OCI-LY7 (cell line): ENCODE results near the gene NAB1. TPM values are rescaled to one million over a fixed set of nuclear protein-coding genes. Genes with fewer than 3 reads are reported as not detected.

Experiments
- BruUV-seq: library from RNA; stranded (reverse); fragments of 400-500 nt; replicated peaks from 2 replicates; lab custom pipeline; 2021; lab: Mats Ljungman, UMichigan
- CTCF ChIA-PET: fragments of 300-600 bp; sonication (Branson Sonifier 250); formaldehyde crosslinking; loops from one replicate; lab custom pipeline; 2022; ENCODE audit warnings: antibody characterized with exemption; ENCODE audit not compliant: unreplicated experiment; lab: Charles Lee
- POLR2A ChIA-PET: fragments of 300-600 bp; sonication (Branson Sonifier 250); formaldehyde crosslinking; loops from one replicate; lab custom pipeline; 2022; ENCODE audit warnings: antibody characterized with exemption; lab: Charles Lee
- DNase-seq: peaks from one replicate; pipeline ENCODE4 v3.0.0-alpha.2; 2015; ENCODE audit warnings: low spot score
- H2AFZ ChIP-seq: fragments of 200-600 bp; sonication (generic), shearing (Covaris generic); 2 replicates; pipeline ENCODE4 v1.6.1; 2014; ENCODE audit warnings: mild to moderate bottlenecking, antibody characterized with exemption, low read length, moderate library complexity
- H3K27ac ChIP-seq: fragments of 200-600 bp; sonication (generic); 2 replicates; pipeline ENCODE4 v1.5.1; 2014; ENCODE audit warnings: mixed run types, low read depth, mild to moderate bottlenecking, moderate library complexity, low read length, inconsistent platforms; ENCODE audit not compliant: poor library complexity, severe bottlenecking
- H3K36me3 ChIP-seq: fragments of 200-600 bp; sonication (generic); 2 replicates; pipeline ENCODE4 v1.6.1; 2014; ENCODE audit warnings: mild to moderate bottlenecking, antibody characterized with exemption, low read length, moderate library complexity, mixed read lengths; ENCODE audit not compliant: insufficient read depth
- H3K4me1 ChIP-seq: fragments of 200-600 bp; sonication (generic); 2 replicates; pipeline ENCODE4 v1.5.1; 2014; ENCODE audit warnings: mild to moderate bottlenecking, low read length; ENCODE audit not compliant: insufficient read depth, poor library complexity, severe bottlenecking
- H3K4me2 ChIP-seq: fragments of 200-600 bp; sonication (generic); 2 replicates; pipeline ENCODE4 v1.6.1; 2014; ENCODE audit warnings: mild to moderate bottlenecking, low read length
- H3K4me3 ChIP-seq: fragments of 200-600 bp; sonication (generic); 2 replicates; pipeline ENCODE4 v1.5.1; 2014; ENCODE audit warnings: mild to moderate bottlenecking, low read depth, low read length; ENCODE audit not compliant: poor library complexity, severe bottlenecking
- H3K79me2 ChIP-seq: fragments of 200-600 bp; sonication (generic); 2 replicates; pipeline ENCODE4 v1.6.1; 2016; ENCODE audit warnings: low read depth, mild to moderate bottlenecking, low read length, moderate library complexity, mixed read lengths; ENCODE audit not compliant: insufficient read depth
- H3K9me2 ChIP-seq: fragments of 200-600 bp; sonication (generic); 2 replicates; pipeline ENCODE4 v1.6.1; 2016; ENCODE audit warnings: mild to moderate bottlenecking, low read length, mixed read lengths; ENCODE audit not compliant: insufficient read depth
- H3K9me3 ChIP-seq: fragments of 200-600 bp; sonication (generic); 2 replicates; pipeline ENCODE4 v1.6.1; 2014; ENCODE audit warnings: mild to moderate bottlenecking, mixed run types, low read length, mixed read lengths
- H4K20me1 ChIP-seq: fragments of 200-600 bp; sonication (generic); 2 replicates; pipeline ENCODE4 v1.6.1; 2014; ENCODE audit warnings: mild to moderate bottlenecking, antibody characterized with exemption, low read length, moderate library complexity, mixed read lengths; ENCODE audit not compliant: insufficient read depth
- EZH2phosphoT487 ChIP-seq: fragments of 200-600 bp; sonication (generic); IDR thresholded peaks from 2 replicates; pipeline ENCODE4 v1.6.1; 2018; ENCODE audit warnings: low read depth, borderline replicate concordance, mild to moderate bottlenecking, mixed run types, antibody characterized with exemption, low read length, moderate library complexity, mixed read lengths
- intact Hi-C: fragments of 100-400 bp; cut with micrococcal nuclease; formaldehyde crosslinking; loops from one replicate; pipeline ENCODE4 v1.10.0; 2022; ENCODE audit not compliant: unreplicated experiment
- total RNA-seq, 2 experiments: library from RNA; depleted of rRNA in 1 of 2; stranded (reverse); fragments of >200 nt in 1 of 2; shearing (Covaris generic) in 1 of 2; gene quantifications; 2 replicates each; pipeline ENCODE4 v1.2.3, GENCODE V29; 2014 to 2022
- TF ChIP-seq, protein P1 (sequence below): fragments of 200-600 bp; sonication (generic); conservative IDR thresholded peaks from 2 replicates; pipeline ENCODE4 v1.5.1; 2014; ENCODE audit warnings: mild to moderate bottlenecking, antibody characterized with exemption, low read length, moderate library complexity, mixed read lengths

Gene NAB1
- total RNA-seq, 2 experiments from 2014 or later, result 24.5 to 30.2 TPM

DNA sequence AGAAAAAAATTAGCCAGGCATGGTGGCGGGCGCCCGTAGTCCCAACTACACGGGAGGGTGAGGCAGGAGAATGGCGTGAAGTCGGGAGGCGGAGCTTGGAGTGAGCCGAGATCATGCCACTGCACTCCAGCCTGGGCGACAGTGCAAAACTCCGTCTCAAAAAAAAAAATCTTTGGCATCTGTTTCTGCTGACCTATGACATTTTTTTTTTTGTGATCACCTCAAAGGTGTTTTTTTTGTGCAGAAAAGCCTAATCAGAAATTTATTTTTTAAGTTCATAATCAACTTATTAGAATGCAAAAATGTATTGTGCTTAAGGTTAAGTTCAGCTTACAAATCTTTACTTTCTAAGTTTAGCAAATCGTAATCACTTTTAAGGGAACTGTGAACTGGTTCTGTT lies 45.6 kb downstream of the NAB1 start:
- no peak for DNase-seq
- BruUV-seq, result no TSS peak
- no peak for TF ChIP-seq EZH2phosphoT487
- TF ChIP-seq, protein P1, sequence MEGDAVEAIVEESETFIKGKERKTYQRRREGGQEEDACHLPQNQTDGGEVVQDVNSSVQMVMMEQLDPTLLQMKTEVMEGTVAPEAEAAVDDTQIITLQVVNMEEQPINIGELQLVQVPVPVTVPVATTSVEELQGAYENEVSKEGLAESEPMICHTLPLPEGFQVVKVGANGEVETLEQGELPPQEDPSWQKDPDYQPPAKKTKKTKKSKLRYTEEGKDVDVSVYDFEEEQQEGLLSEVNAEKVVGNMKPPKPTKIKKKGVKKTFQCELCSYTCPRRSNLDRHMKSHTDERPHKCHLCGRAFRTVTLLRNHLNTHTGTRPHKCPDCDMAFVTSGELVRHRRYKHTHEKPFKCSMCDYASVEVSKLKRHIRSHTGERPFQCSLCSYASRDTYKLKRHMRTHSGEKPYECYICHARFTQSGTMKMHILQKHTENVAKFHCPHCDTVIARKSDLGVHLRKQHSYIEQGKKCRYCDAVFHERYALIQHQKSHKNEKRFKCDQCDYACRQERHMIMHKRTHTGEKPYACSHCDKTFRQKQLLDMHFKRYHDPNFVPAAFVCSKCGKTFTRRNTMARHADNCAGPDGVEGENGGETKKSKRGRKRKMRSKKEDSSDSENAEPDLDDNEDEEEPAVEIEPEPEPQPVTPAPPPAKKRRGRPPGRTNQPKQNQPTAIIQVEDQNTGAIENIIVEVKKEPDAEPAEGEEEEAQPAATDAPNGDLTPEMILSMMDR, result no peak
- ChIA-PET POLR2A (interaction anchor here (1.0 to 1.7 kb wide), 2 partner anchors 13 to 15 kb away, joined by 3 to 5 read pairs; no protein-coding TSS in a partner anchor), CTCF (no interaction called here)
- H3K36me3 ChIP-seq, result peaks cover 20% of the 10 kb centered on the region; the same call in 1 of the 2 replicates
- H3K4me2 ChIP-seq, result no peak overlapping the region
- H4K20me1 ChIP-seq, result no peaks in the 10 kb centered on the region
- intact Hi-C loops, result no loop called here
- H3K27ac ChIP-seq, result no peak overlapping the region
- no peak overlapping the region for H2AFZ ChIP-seq
- H3K79me2 ChIP-seq, result no peaks in the 10 kb centered on the region
- H3K9me3 ChIP-seq, result no peaks in the 10 kb centered on the region
- no peaks in the 10 kb centered on the region for H3K4me1 ChIP-seq
- H3K4me3 ChIP-seq, result no peak overlapping the region
- H3K9me2 ChIP-seq, result no peaks in the 10 kb centered on the region

DNA sequence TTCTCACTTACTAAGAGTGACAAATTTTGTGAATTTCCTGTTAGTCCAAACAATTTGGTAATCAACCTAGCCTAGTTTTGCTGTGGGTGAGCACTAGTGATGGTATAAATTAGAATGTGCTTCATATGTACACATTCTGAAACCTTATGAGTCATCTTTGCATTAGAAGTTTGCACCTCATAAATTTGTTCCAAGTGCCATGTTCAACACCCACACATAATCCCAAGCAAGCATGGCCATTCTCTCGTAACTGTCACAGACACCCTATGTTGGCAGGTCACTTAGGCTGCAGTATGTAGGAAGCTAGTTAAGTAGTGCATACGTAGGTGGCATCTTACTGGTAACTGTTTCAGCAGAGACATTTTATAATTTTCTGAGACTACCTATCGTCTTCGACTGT lies 46.9 kb downstream of the NAB1 start:
- Histone ChIP-seq H3K79me2 (no peaks in the 10 kb centered on the region), H3K4me3 (no peak overlapping the region), H4K20me1 (no peaks in the 10 kb centered on the region), H3K27ac (no peak overlapping the region), H3K9me3 (no peaks in the 10 kb centered on the region), H3K4me1 (no peaks in the 10 kb centered on the region), H3K9me2 (no peaks in the 10 kb centered on the region), H3K36me3 (peaks cover 13% of the 10 kb centered on the region; the same call in 1 of the 2 replicates), H3K4me2 (no peak overlapping the region), H2AFZ (no peak overlapping the region)
- intact Hi-C loops, result no loop called here
- POLR2A ChIA-PET, result interaction anchor here (0.7 kb wide), 1 partner anchor 29 kb away, joined by 3 read pairs; no protein-coding TSS in a partner anchor
- BruUV-seq, result no TSS peak
- CTCF ChIA-PET, result no interaction called here
- TF ChIP-seq EZH2phosphoT487, result no peak
- TF ChIP-seq, protein P1, result no peak
- no peak for DNase-seq

DNA sequence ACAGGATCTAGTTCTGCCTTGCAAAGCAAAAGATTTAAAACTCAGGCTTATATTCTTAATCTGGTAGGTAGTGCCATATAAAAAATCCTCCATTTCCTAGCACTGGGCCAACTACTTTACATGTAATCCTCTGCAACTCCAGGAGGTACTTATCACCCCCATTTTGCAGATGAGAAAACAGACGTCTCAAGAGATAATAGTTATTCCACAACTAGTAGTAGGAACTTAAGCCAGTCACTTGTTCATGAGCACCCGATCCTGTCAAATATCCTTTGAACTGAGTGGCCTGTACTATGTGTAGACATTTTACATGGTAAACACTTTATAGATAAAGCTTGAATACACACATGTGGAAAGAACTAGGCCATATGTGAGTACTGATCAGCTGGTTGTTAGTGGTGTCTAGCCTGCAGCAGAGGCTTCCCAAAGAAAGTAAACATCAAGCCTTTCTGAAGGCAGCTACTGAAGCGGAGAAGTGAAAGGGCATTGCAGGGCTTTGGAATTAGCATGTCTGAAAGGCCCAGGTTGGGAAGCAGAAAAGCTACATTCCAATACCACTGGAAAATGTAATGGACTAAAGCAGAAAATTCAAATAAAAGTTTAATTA lies 48.0 kb downstream of the NAB1 start:
- Histone ChIP-seq H3K4me2 (no peak overlapping the region), H4K20me1 (no peaks in the 10 kb centered on the region), H2AFZ (no peak overlapping the region), H3K9me2 (no peaks in the 10 kb centered on the region), H3K79me2 (no peaks in the 10 kb centered on the region), H3K27ac (no peak overlapping the region), H3K36me3 (peaks cover 2% of the 10 kb centered on the region; the same call in 1 of the 2 replicates), H3K4me3 (no peak overlapping the region), H3K4me1 (no peaks in the 10 kb centered on the region), H3K9me3 (no peaks in the 10 kb centered on the region)
- ChIA-PET CTCF (no interaction called here), POLR2A (interaction anchor here (0.9 to 1.2 kb wide), 2 partner anchors 10 to 14 kb away, joined by 3 to 5 read pairs; no protein-coding TSS in a partner anchor)
- intact Hi-C loops, result no loop called here
- no peak for DNase-seq
- no TSS peak for BruUV-seq
- TF ChIP-seq, protein P1, result no peak
- no peak for TF ChIP-seq EZH2phosphoT487
